Activated naive CD4-positive, alpha-beta T cell treated with anti-CD3 and anti-CD28 coated beads, Interleukin-2, amount 10 ng/mL, durations not matched to agents 7 days and 5 days (primary cell): Measurements from ENCODE around the gene NXNL2.

Source experiments
- CTCF ChIA-PET: fragments of 350-600 bp; sonication (Branson Sonifier 250); formaldehyde crosslinking; loops from one replicate; lab custom pipeline; 2021; ENCODE audit warnings: antibody characterized with exemption; lab: Charles Lee
- DNase-seq: peaks from one replicate; pipeline ENCODE4 v3.0.0-alpha.2; 2020
- H3K27ac Mint-ChIP-seq: one replicate; pipeline ENCODE4 v1.8.0; 2021; ENCODE audit warnings: mild to moderate bottlenecking, moderate library complexity, mixed read lengths
- H3K27me3 Mint-ChIP-seq: one replicate; pipeline ENCODE4 v1.8.0; 2021; ENCODE audit warnings: mild to moderate bottlenecking, mixed read lengths
- H3K36me3 Mint-ChIP-seq: one replicate; pipeline ENCODE4 v1.8.0; 2021; ENCODE audit warnings: mixed read lengths
- H3K4me1 Mint-ChIP-seq: one replicate; pipeline ENCODE4 v1.8.0; 2021; ENCODE audit warnings: mixed read lengths
- H3K4me3 Mint-ChIP-seq: one replicate; pipeline ENCODE4 v1.8.0; 2021; ENCODE audit warnings: mild to moderate bottlenecking, moderate library complexity, mixed read lengths
- H3K9me3 Mint-ChIP-seq: one replicate; pipeline ENCODE4 v1.8.0; 2021; ENCODE audit warnings: mixed read lengths

The NXNL2 gene

DNA sequence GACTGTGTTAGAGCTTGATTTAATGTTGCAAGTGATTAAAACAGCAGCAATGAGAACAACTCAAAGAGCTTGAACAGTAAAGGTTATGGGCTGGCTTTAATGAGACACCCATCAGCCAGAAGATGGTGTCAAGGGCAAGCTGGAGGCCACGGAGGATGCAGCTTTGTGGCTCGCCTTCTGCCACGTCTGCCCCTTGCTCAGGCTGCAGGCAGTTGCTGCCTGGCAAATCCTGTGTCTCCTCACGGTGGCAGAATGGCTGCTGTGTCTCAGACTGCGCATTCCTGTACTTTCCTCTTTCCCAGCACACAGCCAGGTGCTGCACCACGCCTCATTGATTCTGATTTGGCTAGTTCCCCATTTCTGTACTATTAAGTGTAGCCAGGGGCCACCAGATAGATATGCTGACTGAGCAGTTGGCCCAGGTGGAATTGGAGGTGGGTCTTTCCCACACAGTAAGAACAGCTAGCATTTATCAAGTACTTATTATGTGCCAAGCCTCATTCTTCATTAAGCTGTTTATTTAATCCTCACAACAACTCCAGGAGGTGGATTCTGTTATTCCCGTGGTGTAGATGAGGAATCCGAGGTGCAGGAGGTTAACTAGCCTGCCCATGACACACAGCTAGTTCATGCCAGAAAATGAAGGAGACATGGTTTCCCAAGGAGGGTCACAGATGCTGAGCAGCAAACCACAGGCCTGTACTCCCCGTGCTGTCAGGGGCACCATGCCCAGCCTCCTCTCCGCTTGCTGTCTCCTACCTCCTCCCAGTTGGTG, 3.5 kb downstream of the NXNL2 start:
- Mint-ChIP-seq H3K27me3 (peaks cover 61% of the 10 kb centered on the region), H3K27ac (no peak overlapping the region), H3K4me3 (no peak overlapping the region), H3K9me3 (no peaks in the 10 kb centered on the region), H3K36me3 (no peaks in the 10 kb centered on the region), H3K4me1 (peaks cover 17% of the 10 kb centered on the region)
- CTCF ChIA-PET, result no interaction called here
- DNase-seq, result no peak

DNA sequence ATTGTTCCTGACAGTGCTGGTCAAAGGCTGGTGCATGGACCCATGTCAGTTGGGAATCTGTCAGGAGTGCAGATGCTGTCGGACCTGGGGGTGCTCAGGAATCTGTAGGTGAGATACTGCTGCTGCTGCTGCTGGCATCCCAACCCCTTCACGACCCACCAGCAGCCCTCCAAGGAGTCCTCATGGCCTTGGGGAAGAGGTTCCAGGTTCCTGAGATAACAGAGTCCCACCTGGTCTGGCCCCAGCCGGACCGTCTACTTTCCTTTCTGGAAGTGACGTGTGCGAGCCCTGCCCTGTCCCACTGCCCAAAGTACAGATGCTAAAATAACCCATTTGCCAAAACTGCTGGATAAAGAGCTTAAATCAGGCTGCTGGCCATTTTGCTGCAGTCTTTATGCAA, 4.3 kb downstream of the NXNL2 start:
- Mint-ChIP-seq H3K27ac (no peak overlapping the region), H3K9me3 (no peaks in the 10 kb centered on the region), H3K4me1 (peaks cover 12% of the 10 kb centered on the region), H3K4me3 (no peak overlapping the region), H3K27me3 (peaks cover 53% of the 10 kb centered on the region), H3K36me3 (no peaks in the 10 kb centered on the region)
- DNase-seq, result no peak
- CTCF ChIA-PET, result interaction anchor here (0.6 kb wide), 1 partner anchor 62 kb away, joined by 3 read pairs; no protein-coding TSS in a partner anchor

GRCh38 chr9:88540251-88540763, 5.3 kb downstream of the NXNL2 start:
- Mint-ChIP-seq H3K27ac (no peak overlapping the region), H3K4me1 (peaks cover 9% of the 10 kb centered on the region), H3K4me3 (no peak overlapping the region), H3K27me3 (peaks cover 46% of the 10 kb centered on the region), H3K36me3 (no peaks in the 10 kb centered on the region), H3K9me3 (no peaks in the 10 kb centered on the region)
- CTCF ChIA-PET, result no interaction called here
- DNase-seq, result no peak

GRCh38 chr9:88544245-88544644, 9.3 kb downstream of the NXNL2 start:
- no peak overlapping the region for H3K4me3 Mint-ChIP-seq
- no peaks in the 10 kb centered on the region for H3K4me1 Mint-ChIP-seq
- no peaks in the 10 kb centered on the region for H3K9me3 Mint-ChIP-seq
- peaks cover 9% of the 10 kb centered on the region for H3K27me3 Mint-ChIP-seq
- DNase-seq, result no peak
- H3K27ac Mint-ChIP-seq, result no peak overlapping the region
- H3K36me3 Mint-ChIP-seq, result no peaks in the 10 kb centered on the region
- CTCF ChIA-PET, result no interaction called here

- CTCF ChIA-PET, result no interaction called here
- H3K4me3 Mint-ChIP-seq, result no peak overlapping the region
- DNase-seq, result no peak
These were observed 16.7 kb downstream of the NXNL2 start for GRCh38 chr9:88551546-88552137.

GRCh38 chr9:88553350-88553749, 18.4 kb downstream of the NXNL2 start:
- CTCF ChIA-PET, result no interaction called here
- Mint-ChIP-seq H3K4me3 (no peak overlapping the region), H3K36me3 (no peaks in the 10 kb centered on the region), H3K9me3 (no peaks in the 10 kb centered on the region), H3K4me1 (no peaks in the 10 kb centered on the region), H3K27ac (no peak overlapping the region), H3K27me3 (peaks cover 19% of the 10 kb centered on the region)
- no peak for DNase-seq

More at GRCh38 chr9:88551546-88552137, 16.7 kb downstream of the NXNL2 start:
- H3K27ac Mint-ChIP-seq, result no peak overlapping the region
- peaks cover 19% of the 10 kb centered on the region for H3K27me3 Mint-ChIP-seq
- H3K4me1 Mint-ChIP-seq, result no peaks in the 10 kb centered on the region
- H3K36me3 Mint-ChIP-seq, result no peaks in the 10 kb centered on the region
- H3K9me3 Mint-ChIP-seq, result no peaks in the 10 kb centered on the region

- H3K4me1 Mint-ChIP-seq, result no peaks in the 10 kb centered on the region
These were observed 20.4 kb downstream of the NXNL2 start for GRCh38 chr9:88555268-88555980.

GRCh38 chr9:88559661-88560060, 24.7 kb downstream of the NXNL2 start:
- Mint-ChIP-seq H3K4me1 (no peaks in the 10 kb centered on the region), H3K27ac (no peak overlapping the region), H3K36me3 (no peaks in the 10 kb centered on the region), H3K27me3 (peaks cover 19% of the 10 kb centered on the region), H3K4me3 (no peak overlapping the region), H3K9me3 (no peaks in the 10 kb centered on the region)
- CTCF ChIA-PET, result no interaction called here
- DNase-seq, result no peak

More at GRCh38 chr9:88555268-88555980, 20.4 kb downstream of the NXNL2 start:
- Mint-ChIP-seq H3K27ac (no peak overlapping the region), H3K9me3 (no peaks in the 10 kb centered on the region), H3K4me3 (no peak overlapping the region), H3K36me3 (no peaks in the 10 kb centered on the region), H3K27me3 (peaks cover 27% of the 10 kb centered on the region)
- DNase-seq, result no peak
- CTCF ChIA-PET, result no interaction called here

GRCh38 chr9:88567870-88568269, 32.9 kb downstream of the NXNL2 start:
- Mint-ChIP-seq H3K27me3 (peaks cover 13% of the 10 kb centered on the region), H3K27ac (no peak overlapping the region), H3K4me3 (no peak overlapping the region), H3K9me3 (no peaks in the 10 kb centered on the region), H3K36me3 (no peaks in the 10 kb centered on the region), H3K4me1 (no peaks in the 10 kb centered on the region)
- no peak for DNase-seq
- CTCF ChIA-PET, result no interaction called here

DNA sequence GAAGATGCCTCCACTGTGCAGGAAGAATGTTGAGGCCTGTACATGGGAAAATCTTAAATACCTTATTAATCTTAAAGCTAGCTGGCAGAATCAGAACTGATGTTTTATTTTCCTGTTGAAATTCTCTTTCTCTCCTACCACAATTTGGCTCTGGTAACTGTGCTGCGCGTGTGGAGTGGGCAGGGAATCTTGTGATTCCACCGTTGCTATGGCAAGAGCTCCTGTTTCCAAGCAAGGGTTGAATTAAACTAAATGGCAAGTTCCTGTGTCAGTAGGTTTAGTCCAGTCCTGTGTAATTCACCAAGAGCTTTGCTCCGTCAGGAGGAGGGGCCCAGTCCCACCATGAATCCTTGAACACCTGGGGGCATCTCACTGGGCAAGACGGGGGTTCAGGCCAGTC, 36.4 kb downstream of the NXNL2 start:
- Mint-ChIP-seq H3K4me3 (no peak overlapping the region), H3K36me3 (no peaks in the 10 kb centered on the region), H3K9me3 (no peaks in the 10 kb centered on the region), H3K27ac (no peak overlapping the region), H3K4me1 (no peaks in the 10 kb centered on the region), H3K27me3 (peaks cover 22% of the 10 kb centered on the region)
- CTCF ChIA-PET, result interaction anchor here (1.0 kb wide), 1 partner anchor 12 kb away, joined by 3 read pairs; no protein-coding TSS in a partner anchor
- no peak for DNase-seq

DNA sequence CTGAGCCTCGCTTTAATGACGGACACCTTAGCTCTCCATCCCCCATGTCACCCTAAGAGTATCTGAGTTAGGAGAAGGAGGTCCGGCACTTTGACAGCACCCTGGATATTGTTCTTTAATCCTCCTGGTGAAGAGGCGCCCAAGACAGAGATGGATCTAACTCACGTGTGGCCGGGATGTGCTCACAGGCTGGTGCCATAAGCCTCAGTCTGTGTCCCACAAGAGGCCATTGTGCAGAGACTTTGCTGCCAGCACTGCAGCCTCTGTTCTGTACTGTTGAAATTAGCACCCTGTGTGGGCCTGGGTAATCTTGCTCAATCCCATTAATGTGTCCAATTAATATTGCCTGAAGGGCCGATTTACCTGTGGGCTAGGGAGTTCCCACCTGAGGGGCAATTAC, 37.7 kb downstream of the NXNL2 start:
- Mint-ChIP-seq H3K27ac (no peak overlapping the region), H3K4me3 (no peak overlapping the region), H3K36me3 (no peaks in the 10 kb centered on the region), H3K4me1 (no peaks in the 10 kb centered on the region), H3K9me3 (no peaks in the 10 kb centered on the region), H3K27me3 (peaks cover 26% of the 10 kb centered on the region)
- CTCF ChIA-PET, result interaction anchor here (0.6 kb wide), 1 partner anchor 502 kb away, joined by 6 read pairs; no protein-coding TSS in a partner anchor
- no peak for DNase-seq

DNA sequence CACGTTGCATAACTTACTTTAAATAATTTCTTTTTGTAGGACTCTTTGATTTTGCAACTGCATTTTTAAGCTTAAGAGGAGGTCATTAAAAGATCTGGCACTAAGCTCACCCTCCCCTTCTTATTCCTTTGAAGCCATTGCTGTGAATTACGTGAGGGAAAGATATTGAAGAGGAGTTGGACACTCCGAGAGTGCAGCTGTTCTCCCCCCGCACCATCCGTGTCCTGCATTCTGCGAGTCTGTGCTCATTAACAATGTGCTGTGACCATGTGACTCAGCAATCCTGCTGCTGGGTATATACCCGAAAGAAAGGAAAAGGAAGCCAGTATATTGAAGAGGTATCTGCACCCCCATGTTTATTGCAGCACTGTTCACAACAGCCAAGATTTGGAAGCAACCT, 40.0 kb downstream of the NXNL2 start:
- CTCF ChIA-PET, result no interaction called here
- Mint-ChIP-seq H3K27me3 (peaks cover 31% of the 10 kb centered on the region), H3K9me3 (no peaks in the 10 kb centered on the region), H3K27ac (no peak overlapping the region), H3K4me1 (peaks cover 3% of the 10 kb centered on the region), H3K4me3 (no peak overlapping the region), H3K36me3 (no peaks in the 10 kb centered on the region)
- no peak for DNase-seq

- H3K27me3 Mint-ChIP-seq, result peaks cover 28% of the 10 kb centered on the region
- no peak overlapping the region for H3K4me3 Mint-ChIP-seq
- H3K4me1 Mint-ChIP-seq, result peaks cover 3% of the 10 kb centered on the region
- CTCF ChIA-PET, result interaction anchor here (1.2 to 1.3 kb wide), 2 partner anchors 398 to 405 kb away, joined by 3 to 7 read pairs; no protein-coding TSS in a partner anchor
- no peak overlapping the region for H3K27ac Mint-ChIP-seq
- H3K36me3 Mint-ChIP-seq, result no peaks in the 10 kb centered on the region
- DNase-seq, result no peak
- H3K9me3 Mint-ChIP-seq, result no peaks in the 10 kb centered on the region
These were observed 42.5 kb downstream of the NXNL2 start for GRCh38 chr9:88577256-88578120.
